HepG2 (cell line): ENCODE measurements around the gene AGK. TPM values are rescaled to one million over a fixed set of nuclear protein-coding genes. Genes with fewer than 3 reads are reported as not detected.

Experiments used
- CHCHD3 ChIP-seq: sonication (generic); formaldehyde crosslinking; IDR thresholded peaks from 2 replicates; pipeline ENCODE4 v1.8.0; 2022; ENCODE audit warnings: mild to moderate bottlenecking, missing genetic modification reagents, moderate library complexity
- ELF1 ChIP-seq: sonication (generic); formaldehyde crosslinking; IDR thresholded peaks from 2 replicates; pipeline ENCODE4 v1.4.0; 2020; ENCODE audit warnings: missing genetic modification reagents
- FOXP1 ChIP-seq, 2 experiments: fragments of 450-650 bp in 1 of 2; IDR thresholded peaks; 2 replicates each; pipeline ENCODE4 v1.6.1; 2017 to 2018; ENCODE audit warnings: antibody characterized with exemption in 1 of 2
- KLF11 ChIP-seq: IDR thresholded peaks from 2 replicates; pipeline ENCODE4 v1.6.1; 2016; ENCODE audit warnings: missing compliant biosample characterization
- LCORL ChIP-seq, 2 experiments: fragments of 450-650 bp in 1 of 2; sonication (generic) in 1 of 2; formaldehyde crosslinking in 1 of 2; IDR thresholded peaks; 2 replicates each; pipeline versions ENCODE4 v1.5.0 to v1.6.1; 2017 to 2020; ENCODE audit warnings: antibody characterized with exemption in 1 of 2, missing genetic modification reagents in 1 of 2
- MIER3 ChIP-seq: IDR thresholded peaks from 2 replicates; pipeline ENCODE4 v1.6.1; 2016; ENCODE audit warnings: missing compliant biosample characterization, borderline replicate concordance
- PCBP1 ChIP-seq: fragments of 200-400 bp; formaldehyde crosslinking; IDR thresholded peaks from 2 replicates; pipeline ENCODE4 v1.6.1; 2017; ENCODE audit warnings: mild to moderate bottlenecking, low read depth, low read length, borderline replicate concordance
- SOX5 ChIP-seq: IDR thresholded peaks from 2 replicates; pipeline ENCODE4 v1.6.1; 2016; ENCODE audit warnings: borderline replicate concordance
- TBL1XR1 ChIP-seq: fragments of 150-350 bp; IDR thresholded peaks from 2 replicates; pipeline ENCODE4 v1.6.1; 2014; ENCODE audit warnings: borderline replicate concordance, low read length; ENCODE audit not compliant: partially characterized antibody
- TP53 ChIP-seq: sonication (generic); formaldehyde crosslinking; conservative IDR thresholded peaks from 2 replicates; pipeline ENCODE4 v1.4.0; 2020; ENCODE audit warnings: missing genetic modification reagents
- XRCC5 ChIP-seq: fragments of 200-400 bp; formaldehyde crosslinking; optimal IDR thresholded peaks from 2 replicates; pipeline ENCODE3; 2017; ENCODE audit warnings: mild to moderate bottlenecking, low read length
- ZC3H13 ChIP-seq: sonication (generic); formaldehyde crosslinking; IDR thresholded peaks from 2 replicates; pipeline ENCODE4 v1.8.1; 2023; ENCODE audit warnings: mild to moderate bottlenecking, missing genetic modification reagents, moderate library complexity
- ZFP90 ChIP-seq: sonication (generic); formaldehyde crosslinking; IDR thresholded peaks from 2 replicates; pipeline ENCODE4 v1.8.0; 2022; ENCODE audit warnings: missing genetic modification reagents, mild to moderate bottlenecking, inconsistent platforms, borderline replicate concordance
- ZNF180 ChIP-seq: sonication (generic); formaldehyde crosslinking; IDR thresholded peaks from 2 replicates; pipeline ENCODE4 v1.4.0; 2020; ENCODE audit warnings: low read depth, missing genetic modification reagents, borderline replicate concordance
- ZNF430 ChIP-seq: sonication (generic); formaldehyde crosslinking; IDR thresholded peaks from 2 replicates; pipeline ENCODE4 v1.9.0; 2021; ENCODE audit warnings: mild to moderate bottlenecking, missing genetic modification reagents
- ZNF569 ChIP-seq: sonication (generic); formaldehyde crosslinking; IDR thresholded peaks from 2 replicates; pipeline ENCODE4 v1.5.0; 2020; ENCODE audit warnings: mild to moderate bottlenecking, missing genetic modification reagents, moderate library complexity, borderline replicate concordance
- ZNF589 ChIP-seq: sonication (generic); formaldehyde crosslinking; conservative IDR thresholded peaks from 2 replicates; pipeline ENCODE4 v1.8.0; 2022; ENCODE audit warnings: mild to moderate bottlenecking, moderate library complexity, missing genetic modification reagents
- polyA plus RNA-seq, 8 experiments: library from polyadenylated mRNA; depleted of rRNA in 3 of 8; stranded (reverse) in 7 of 8; unstranded in 1 of 8; fragments of >200 nt; fragmentation: Illumina TruSeq in 4 of 8; extraction: Trizol in 4 of 8; gene quantifications; 2 replicates each; pipeline versions ENCODE4 v1.2.1 to v1.2.3, GENCODE V29; 2011 to 2016; ENCODE audit warnings: low read depth in 4 of 8, missing spikeins in 1 of 8, mixed read lengths in 1 of 8; ENCODE audit not compliant: insufficient read depth in 1 of 8
- total RNA-seq, 5 experiments: library from RNA; depleted of rRNA; stranded (reverse); fragments of >200 nt; fragmentation: Illumina TruSeq; extraction: Trizol; gene quantifications; 2 replicates each; pipeline ENCODE4 v1.2.3, GENCODE V29; 2016; ENCODE audit warnings: low read depth in 1 of 5
- TF ChIP-seq, protein P1 (sequence below): sonication (generic); formaldehyde crosslinking; IDR thresholded peaks from 2 replicates; pipeline ENCODE4 v1.4.0; 2020; ENCODE audit warnings: missing genetic modification reagents, low read depth, mild to moderate bottlenecking, borderline replicate concordance
- TF ChIP-seq, protein P2 (sequence below): sonication (generic); formaldehyde crosslinking; conservative IDR thresholded peaks from 2 replicates; pipeline ENCODE4 v1.4.0; 2020; ENCODE audit warnings: missing genetic modification reagents
- TF ChIP-seq, protein P3 (sequence below): sonication (generic); IDR thresholded peaks from 2 replicates; pipeline ENCODE4 v1.6.1; 2016; ENCODE audit warnings: low read depth, borderline replicate concordance
- TF ChIP-seq, protein P4 (sequence below): IDR thresholded peaks from 2 replicates; pipeline ENCODE4 v1.6.1; 2016; ENCODE audit warnings: control low read depth
- TF ChIP-seq, protein P5 (sequence below): sonication (generic); formaldehyde crosslinking; IDR thresholded peaks from 2 replicates; pipeline ENCODE4 v1.4.0; 2020; ENCODE audit warnings: mild to moderate bottlenecking, low read depth, missing genetic modification reagents

Gene AGK
- total and polyA plus RNA-seq, 2 of the 13 experiments (the other 11 are each of a cell fraction or from before 2014, with no cell fraction given) = 23.7 to 30.1 TPM

DNA sequence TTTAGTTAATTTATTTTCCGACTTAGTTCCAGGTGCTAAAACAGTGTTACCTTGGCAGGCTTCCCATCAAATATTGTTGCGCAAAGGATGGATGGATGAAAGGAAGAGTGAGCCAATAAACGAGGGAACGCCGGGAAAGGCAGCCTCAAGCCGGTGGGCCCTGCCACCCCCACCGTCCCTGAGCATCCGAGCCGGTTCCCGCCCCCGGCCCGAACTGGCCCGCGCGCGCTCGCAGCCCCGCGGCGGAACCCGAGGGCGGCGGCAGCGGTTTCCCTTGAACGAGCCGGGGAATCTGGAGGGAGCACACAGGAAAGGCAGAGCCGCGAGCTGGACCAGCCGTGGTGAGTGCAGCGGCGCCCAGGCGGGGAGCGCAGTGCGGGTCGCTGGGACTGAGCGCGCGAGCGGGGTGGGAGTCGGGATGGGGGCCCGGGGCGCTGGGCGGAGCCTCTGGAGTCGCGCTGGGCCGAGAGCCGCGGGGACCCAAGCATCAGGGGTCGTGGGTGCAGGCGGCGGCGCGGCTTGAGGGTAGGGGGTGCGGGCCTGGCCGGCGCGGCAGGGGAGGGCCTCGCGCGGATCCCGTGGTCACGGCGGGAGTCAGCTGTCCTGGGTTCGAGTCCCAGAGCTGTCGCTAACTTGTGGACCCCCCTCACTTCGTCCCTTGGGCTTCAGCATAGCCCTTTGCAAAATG lies at the start of gene AGK (continued):
- TF ChIP-seq, protein P1, sequence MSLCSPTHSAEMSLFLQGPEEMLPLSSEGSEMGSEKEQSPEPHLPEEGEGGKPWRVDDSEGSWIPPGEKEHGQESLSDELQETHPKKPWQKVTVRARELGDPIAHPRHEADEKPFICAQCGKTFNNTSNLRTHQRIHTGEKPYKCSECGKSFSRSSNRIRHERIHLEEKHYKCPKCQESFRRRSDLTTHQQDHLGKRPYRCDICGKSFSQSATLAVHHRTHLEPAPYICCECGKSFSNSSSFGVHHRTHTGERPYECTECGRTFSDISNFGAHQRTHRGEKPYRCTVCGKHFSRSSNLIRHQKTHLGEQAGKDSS (CRISPR knock-in tag) = peak; percentile 70; the same call in 1 of the 2 replicates
- peak; percentile 22; the same call in 1 of the 2 replicates for TF ChIP-seq CHCHD3 (CRISPR knock-in tag)
- TF ChIP-seq TBL1XR1 = no peak
- TF ChIP-seq ZNF589 = peak; percentile 67; the same call in 1 of the 2 replicates
- peak; percentile 86 for TF ChIP-seq XRCC5
- TF ChIP-seq PCBP1 = no peak
- peak; percentile 45; the same call in 1 of the 2 replicates for TF ChIP-seq ELF1 (CRISPR knock-in tag)
- peak; percentile 64; the same call in 1 of the 2 replicates for TF ChIP-seq MIER3 (CRISPR knock-in tag)
- TF ChIP-seq ZC3H13 (CRISPR knock-in tag) = 0 out of 2 replicates have a peak, but pooled peaks have one; percentile 55
- TF ChIP-seq FOXP1 (IDR thresholded peaks at IDR 0.05) = no peak
- no peak for TF ChIP-seq FOXP1 (CRISPR knock-in tag; IDR thresholded peaks at IDR 0.05)
- TF ChIP-seq LCORL (IDR thresholded peaks at IDR 0.05) = 0 out of 2 replicates have a peak, but pooled peaks have one; percentile 28
- no peak; the same call in 1 of the 2 replicates for TF ChIP-seq LCORL (CRISPR knock-in tag; IDR thresholded peaks at IDR 0.05)
- TF ChIP-seq, protein P2, sequence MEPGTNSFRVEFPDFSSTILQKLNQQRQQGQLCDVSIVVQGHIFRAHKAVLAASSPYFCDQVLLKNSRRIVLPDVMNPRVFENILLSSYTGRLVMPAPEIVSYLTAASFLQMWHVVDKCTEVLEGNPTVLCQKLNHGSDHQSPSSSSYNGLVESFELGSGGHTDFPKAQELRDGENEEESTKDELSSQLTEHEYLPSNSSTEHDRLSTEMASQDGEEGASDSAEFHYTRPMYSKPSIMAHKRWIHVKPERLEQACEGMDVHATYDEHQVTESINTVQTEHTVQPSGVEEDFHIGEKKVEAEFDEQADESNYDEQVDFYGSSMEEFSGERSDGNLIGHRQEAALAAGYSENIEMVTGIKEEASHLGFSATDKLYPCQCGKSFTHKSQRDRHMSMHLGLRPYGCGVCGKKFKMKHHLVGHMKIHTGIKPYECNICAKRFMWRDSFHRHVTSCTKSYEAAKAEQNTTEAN (CRISPR knock-in tag) = peak; percentile 43; the same call in 1 of the 2 replicates
- TF ChIP-seq, protein P3, sequence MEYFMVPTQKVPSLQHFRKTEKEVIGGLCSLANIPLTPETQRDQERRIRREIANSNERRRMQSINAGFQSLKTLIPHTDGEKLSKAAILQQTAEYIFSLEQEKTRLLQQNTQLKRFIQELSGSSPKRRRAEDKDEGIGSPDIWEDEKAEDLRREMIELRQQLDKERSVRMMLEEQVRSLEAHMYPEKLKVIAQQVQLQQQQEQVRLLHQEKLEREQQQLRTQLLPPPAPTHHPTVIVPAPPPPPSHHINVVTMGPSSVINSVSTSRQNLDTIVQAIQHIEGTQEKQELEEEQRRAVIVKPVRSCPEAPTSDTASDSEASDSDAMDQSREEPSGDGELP = peak; percentile 8; the same call in 1 of the 2 replicates
- TF ChIP-seq ZNF430 (CRISPR knock-in tag) = no peak
- TF ChIP-seq, protein P4, sequence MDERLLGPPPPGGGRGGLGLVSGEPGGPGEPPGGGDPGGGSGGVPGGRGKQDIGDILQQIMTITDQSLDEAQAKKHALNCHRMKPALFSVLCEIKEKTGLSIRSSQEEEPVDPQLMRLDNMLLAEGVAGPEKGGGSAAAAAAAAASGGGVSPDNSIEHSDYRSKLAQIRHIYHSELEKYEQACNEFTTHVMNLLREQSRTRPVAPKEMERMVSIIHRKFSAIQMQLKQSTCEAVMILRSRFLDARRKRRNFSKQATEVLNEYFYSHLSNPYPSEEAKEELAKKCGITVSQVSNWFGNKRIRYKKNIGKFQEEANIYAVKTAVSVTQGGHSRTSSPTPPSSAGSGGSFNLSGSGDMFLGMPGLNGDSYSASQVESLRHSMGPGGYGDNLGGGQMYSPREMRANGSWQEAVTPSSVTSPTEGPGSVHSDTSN (CRISPR knock-in tag) = no peak
- TF ChIP-seq SOX5 = peak; percentile 41; the same call in 1 of the 2 replicates
- no peak for TF ChIP-seq KLF11 (CRISPR knock-in tag)
- TF ChIP-seq ZNF180 (CRISPR knock-in tag) = no peak
- TF ChIP-seq ZFP90 (CRISPR knock-in tag) = no peak; the same call in 1 of the 2 replicates
- TF ChIP-seq ZNF569 (CRISPR knock-in tag) = no peak
- TF ChIP-seq, protein P5, sequence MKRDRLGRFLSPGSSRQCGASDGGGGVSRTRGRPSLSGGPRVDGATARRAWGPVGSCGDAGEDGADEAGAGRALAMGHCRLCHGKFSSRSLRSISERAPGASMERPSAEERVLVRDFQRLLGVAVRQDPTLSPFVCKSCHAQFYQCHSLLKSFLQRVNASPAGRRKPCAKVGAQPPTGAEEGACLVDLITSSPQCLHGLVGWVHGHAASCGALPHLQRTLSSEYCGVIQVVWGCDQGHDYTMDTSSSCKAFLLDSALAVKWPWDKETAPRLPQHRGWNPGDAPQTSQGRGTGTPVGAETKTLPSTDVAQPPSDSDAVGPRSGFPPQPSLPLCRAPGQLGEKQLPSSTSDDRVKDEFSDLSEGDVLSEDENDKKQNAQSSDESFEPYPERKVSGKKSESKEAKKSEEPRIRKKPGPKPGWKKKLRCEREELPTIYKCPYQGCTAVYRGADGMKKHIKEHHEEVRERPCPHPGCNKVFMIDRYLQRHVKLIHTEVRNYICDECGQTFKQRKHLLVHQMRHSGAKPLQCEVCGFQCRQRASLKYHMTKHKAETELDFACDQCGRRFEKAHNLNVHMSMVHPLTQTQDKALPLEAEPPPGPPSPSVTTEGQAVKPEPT = no peak
- no peak for TF ChIP-seq TP53 (CRISPR knock-in tag)
